ENCODE data around the gene ANHX. TPM values are rescaled to one million over a fixed set of nuclear protein-coding genes. Genes with fewer than 3 reads are reported as not detected.

Gene ANHX
- total and polyA plus RNA-seq, 7 donors: not detected

DNA sequence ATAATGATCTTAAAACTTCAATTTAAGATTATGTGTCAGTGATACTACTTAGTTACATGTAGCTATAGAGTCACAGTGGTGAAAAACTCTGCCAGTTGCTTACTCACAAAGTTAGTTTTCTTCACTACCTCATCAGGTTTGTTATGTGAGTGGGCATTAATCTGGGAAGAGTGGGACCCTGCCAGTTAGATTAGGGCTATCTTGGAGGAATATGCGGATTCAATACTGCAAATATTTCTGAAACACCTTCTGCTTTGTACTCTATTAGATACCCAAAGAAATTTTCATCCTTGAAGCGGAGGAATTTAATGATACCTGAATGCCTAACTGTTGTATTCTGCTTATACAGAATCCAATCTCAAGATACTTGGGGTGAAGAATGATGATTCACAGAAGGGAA lies 29.3 kb downstream of the ANHX start:
- peaks cover 66 to 98% (median 93%) of the 10 kb centered on the region in 4 donors for H3K9me3 ChIP-seq
- no peaks in the 10 kb centered on the region for H3K27me3 ChIP-seq
- intact Hi-C loops (cut with DNase I): no loop called here
- no peak for DNase-seq
- TF ChIP-seq POLR2A (IDR thresholded peaks at IDR 0.05) (no peak), EP300 (IDR thresholded peaks at IDR 0.05) (no peak), POLR2AphosphoS5 (IDR thresholded peaks at IDR 0.05) (no peak)
- TF ChIP-seq, protein P1, sequence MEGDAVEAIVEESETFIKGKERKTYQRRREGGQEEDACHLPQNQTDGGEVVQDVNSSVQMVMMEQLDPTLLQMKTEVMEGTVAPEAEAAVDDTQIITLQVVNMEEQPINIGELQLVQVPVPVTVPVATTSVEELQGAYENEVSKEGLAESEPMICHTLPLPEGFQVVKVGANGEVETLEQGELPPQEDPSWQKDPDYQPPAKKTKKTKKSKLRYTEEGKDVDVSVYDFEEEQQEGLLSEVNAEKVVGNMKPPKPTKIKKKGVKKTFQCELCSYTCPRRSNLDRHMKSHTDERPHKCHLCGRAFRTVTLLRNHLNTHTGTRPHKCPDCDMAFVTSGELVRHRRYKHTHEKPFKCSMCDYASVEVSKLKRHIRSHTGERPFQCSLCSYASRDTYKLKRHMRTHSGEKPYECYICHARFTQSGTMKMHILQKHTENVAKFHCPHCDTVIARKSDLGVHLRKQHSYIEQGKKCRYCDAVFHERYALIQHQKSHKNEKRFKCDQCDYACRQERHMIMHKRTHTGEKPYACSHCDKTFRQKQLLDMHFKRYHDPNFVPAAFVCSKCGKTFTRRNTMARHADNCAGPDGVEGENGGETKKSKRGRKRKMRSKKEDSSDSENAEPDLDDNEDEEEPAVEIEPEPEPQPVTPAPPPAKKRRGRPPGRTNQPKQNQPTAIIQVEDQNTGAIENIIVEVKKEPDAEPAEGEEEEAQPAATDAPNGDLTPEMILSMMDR (IDR thresholded peaks at IDR 0.05): no peak
- H3K36me3 ChIP-seq: peaks cover 17 to 32% (median 25%) of the 10 kb centered on the region in 4 donors
- H3K4me3 ChIP-seq: no peak overlapping the region
- WGBS, 2 donors: 95 to 99% methylated on average over 2 of the region's 2 CpGs
- H3K4me1 ChIP-seq: no peaks in the 10 kb centered on the region
- no peak overlapping the region for H3K27ac ChIP-seq

DNA sequence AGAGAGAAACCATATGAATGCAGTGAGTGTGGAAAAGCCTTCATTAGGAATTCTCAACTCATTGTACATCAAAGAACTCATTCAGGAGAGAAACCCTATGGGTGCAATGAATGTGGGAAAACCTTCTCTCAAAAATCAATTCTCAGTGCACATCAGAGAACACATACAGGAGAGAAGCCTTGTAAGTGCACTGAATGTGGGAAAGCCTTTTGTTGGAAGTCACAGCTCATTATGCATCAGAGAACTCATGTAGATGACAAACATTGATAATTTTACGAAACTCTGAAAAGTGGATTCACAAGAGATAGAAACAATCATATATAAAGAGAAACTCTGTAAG lies 31.4 kb downstream of the ANHX start:
- DNase-seq: no peak
- 94 to 98% methylated on average over 1 of the region's 1 CpG for WGBS, 2 donors
- Histone ChIP-seq H3K4me1 (no peaks in the 10 kb centered on the region), H3K4me3 (no peak overlapping the region), H3K27ac (no peak overlapping the region), H3K9me3 (peaks cover 60 to 95% (median 93%) of the 10 kb centered on the region in 4 donors), H3K27me3 (no peaks in the 10 kb centered on the region), H3K36me3 (peaks cover 17 to 51% (median 40%) of the 10 kb centered on the region in 4 donors)
- TF ChIP-seq, protein P1 (IDR thresholded peaks at IDR 0.05): no peak
- no peak for TF ChIP-seq POLR2AphosphoS5 (IDR thresholded peaks at IDR 0.05)
- no peak for TF ChIP-seq POLR2A (IDR thresholded peaks at IDR 0.05)
- TF ChIP-seq EP300 (IDR thresholded peaks at IDR 0.05): no peak
- intact Hi-C loops (cut with DNase I): no loop called here

DNA sequence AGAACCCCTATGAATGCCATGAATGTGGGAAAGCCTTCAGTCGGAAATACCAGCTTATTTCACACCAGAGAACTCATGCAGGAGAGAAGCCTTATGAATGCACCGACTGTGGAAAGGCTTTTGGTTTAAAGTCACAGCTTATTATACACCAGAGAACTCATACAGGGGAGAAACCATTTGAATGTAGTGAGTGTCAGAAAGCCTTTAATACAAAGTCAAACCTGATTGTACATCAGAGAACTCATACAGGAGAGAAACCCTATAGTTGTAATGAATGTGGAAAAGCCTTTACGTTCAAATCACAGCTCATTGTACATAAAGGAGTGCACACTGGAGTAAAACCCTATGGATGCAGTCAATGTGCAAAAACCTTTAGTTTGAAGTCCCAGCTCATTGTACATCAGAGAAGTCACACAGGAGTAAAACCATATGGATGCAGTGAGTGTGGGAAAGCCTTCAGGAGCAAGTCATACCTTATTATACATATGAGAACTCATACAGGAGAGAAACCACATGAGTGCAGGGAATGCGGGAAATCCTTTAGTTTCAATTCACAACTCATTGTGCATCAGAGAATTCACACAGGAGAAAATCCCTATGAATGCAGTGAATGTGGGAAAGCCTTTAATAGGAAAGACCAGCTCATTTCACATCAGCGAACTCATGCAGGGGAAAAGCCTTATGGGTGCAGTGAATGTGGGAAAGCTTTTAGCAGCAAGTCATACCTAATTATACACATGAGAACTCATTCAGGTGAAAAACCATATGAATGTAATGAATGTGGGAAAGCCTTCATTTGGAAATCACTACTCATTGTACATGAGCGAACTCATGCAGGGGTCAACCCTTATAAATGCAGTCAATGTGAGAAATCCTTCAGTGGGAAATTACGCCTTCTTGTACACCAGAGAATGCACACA lies 32.1 kb downstream of the ANHX start:
- intact Hi-C loops (cut with DNase I): no loop called here
- WGBS, 2 donors: 99% methylated on average over 7 of the region's 7 CpGs
- no peak for TF ChIP-seq POLR2A (IDR thresholded peaks at IDR 0.05)
- TF ChIP-seq, protein P1 (IDR thresholded peaks at IDR 0.05): no peak
- no peak for TF ChIP-seq POLR2AphosphoS5 (IDR thresholded peaks at IDR 0.05)
- no peak for TF ChIP-seq EP300 (IDR thresholded peaks at IDR 0.05)
- DNase-seq: no peak
- H3K9me3 ChIP-seq: peaks cover 55 to 88% (median 87%) of the 10 kb centered on the region in 4 donors
- H3K36me3 ChIP-seq: peaks cover 17 to 51% (median 40%) of the 10 kb centered on the region in 4 donors
- no peaks in the 10 kb centered on the region for H3K27me3 ChIP-seq
- H3K4me3 ChIP-seq: no peak overlapping the region
- H3K27ac ChIP-seq: no peak overlapping the region
- no peaks in the 10 kb centered on the region for H3K4me1 ChIP-seq

DNA sequence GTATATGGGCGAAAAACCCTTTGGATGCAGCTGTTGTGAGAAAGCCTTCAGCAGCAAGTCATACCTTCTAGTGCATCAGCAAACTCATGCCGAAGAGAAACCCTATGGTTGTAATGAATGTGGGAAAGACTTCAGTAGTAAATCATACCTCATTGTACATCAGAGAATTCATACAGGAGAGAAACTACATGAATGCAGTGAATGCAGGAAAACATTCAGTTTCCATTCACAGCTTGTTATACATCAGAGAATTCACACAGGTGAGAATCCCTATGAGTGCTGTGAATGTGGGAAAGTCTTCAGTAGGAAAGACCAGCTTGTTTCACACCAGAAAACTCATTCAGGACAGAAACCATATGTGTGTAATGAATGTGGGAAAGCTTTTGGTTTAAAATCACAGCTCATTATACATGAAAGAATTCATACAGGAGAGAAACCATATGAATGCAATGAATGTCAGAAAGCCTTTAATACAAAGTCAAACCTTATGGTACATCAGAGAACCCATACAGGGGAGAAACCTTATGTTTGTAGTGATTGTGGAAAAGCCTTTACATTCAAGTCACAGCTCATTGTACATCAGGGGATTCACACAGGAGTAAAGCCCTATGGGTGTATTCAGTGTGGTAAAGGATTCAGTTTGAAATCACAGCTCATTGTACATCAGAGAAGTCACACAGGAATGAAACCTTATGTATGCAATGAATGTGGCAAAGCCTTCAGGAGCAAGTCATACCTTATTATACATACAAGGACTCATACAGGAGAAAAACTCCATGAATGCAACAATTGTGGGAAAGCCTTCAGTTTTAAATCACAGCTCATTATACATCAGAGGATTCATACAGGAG lies 33.0 kb downstream of the ANHX start:
- H3K4me3 ChIP-seq: no peak overlapping the region
- H3K36me3 ChIP-seq: peaks cover 17 to 51% (median 40%) of the 10 kb centered on the region in 4 donors
- no peak for DNase-seq
- no peaks in the 10 kb centered on the region for H3K27me3 ChIP-seq
- TF ChIP-seq POLR2A (IDR thresholded peaks at IDR 0.05): no peak
- no peak for TF ChIP-seq POLR2AphosphoS5 (IDR thresholded peaks at IDR 0.05)
- TF ChIP-seq EP300 (IDR thresholded peaks at IDR 0.05): no peak
- TF ChIP-seq, protein P1 (IDR thresholded peaks at IDR 0.05): no peak
- H3K4me1 ChIP-seq: no peaks in the 10 kb centered on the region
- intact Hi-C loops (cut with DNase I): no loop called here
- no peak overlapping the region for H3K27ac ChIP-seq
- H3K9me3 ChIP-seq: peaks cover 47 to 80% (median 79%) of the 10 kb centered on the region in 4 donors
- WGBS, 2 donors: 97 to 99% methylated on average over 2 of the region's 2 CpGs
